ENCODE measurements around the gene HYLS1.

The HYLS1 gene

DNA sequence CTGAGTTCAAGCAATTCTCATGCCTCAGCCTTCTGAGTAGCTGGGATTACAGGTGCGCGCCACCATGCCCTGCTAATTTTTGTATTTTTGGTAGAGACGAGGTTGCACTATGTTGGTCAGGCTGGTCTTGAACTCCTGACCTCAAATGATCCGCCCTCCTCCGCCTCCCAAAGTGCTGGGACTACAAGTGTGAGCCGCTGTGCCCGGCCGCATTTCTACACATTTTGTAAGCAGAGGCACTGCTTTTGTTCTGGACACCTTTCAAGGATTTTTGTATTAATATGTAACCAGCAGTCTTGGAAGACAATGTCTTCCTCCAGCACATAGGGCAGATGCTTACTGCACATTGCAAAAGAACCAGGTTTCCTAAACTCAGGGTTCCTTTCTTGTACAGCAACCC is 47.0 kb downstream of the HYLS1 start:
- H3K27ac ChIP-seq = no peak overlapping the region
- TF ChIP-seq ZFX (IDR thresholded peaks at IDR 0.05; ENCODE audit: borderline replicate concordance) = no peak
- TF ChIP-seq, protein P1, sequence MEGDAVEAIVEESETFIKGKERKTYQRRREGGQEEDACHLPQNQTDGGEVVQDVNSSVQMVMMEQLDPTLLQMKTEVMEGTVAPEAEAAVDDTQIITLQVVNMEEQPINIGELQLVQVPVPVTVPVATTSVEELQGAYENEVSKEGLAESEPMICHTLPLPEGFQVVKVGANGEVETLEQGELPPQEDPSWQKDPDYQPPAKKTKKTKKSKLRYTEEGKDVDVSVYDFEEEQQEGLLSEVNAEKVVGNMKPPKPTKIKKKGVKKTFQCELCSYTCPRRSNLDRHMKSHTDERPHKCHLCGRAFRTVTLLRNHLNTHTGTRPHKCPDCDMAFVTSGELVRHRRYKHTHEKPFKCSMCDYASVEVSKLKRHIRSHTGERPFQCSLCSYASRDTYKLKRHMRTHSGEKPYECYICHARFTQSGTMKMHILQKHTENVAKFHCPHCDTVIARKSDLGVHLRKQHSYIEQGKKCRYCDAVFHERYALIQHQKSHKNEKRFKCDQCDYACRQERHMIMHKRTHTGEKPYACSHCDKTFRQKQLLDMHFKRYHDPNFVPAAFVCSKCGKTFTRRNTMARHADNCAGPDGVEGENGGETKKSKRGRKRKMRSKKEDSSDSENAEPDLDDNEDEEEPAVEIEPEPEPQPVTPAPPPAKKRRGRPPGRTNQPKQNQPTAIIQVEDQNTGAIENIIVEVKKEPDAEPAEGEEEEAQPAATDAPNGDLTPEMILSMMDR (IDR thresholded peaks at IDR 0.05) = no peak

DNA sequence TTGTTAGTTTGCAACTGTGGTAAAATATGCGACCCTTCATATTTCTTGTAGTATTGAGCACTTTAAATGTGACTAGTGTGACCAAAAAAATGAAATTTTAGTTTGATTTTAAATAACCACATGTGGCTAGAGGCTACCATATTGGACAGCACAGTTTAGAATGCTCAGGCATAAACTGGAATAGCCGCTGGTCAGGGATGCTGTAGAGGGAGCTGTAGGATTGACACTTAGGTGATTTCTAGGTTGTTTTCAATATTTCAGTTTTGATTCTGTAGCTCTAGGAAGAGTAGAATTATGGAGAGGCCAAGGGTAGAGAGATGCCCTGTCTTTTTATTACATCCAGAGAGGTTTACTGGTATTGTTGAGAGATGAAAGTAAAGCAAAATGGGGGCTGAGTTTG is 47.6 kb downstream of the HYLS1 start:
- no peak overlapping the region for H3K27ac ChIP-seq
- TF ChIP-seq, protein P1 (IDR thresholded peaks at IDR 0.05) = no peak
- no peak for TF ChIP-seq ZFX (IDR thresholded peaks at IDR 0.05; ENCODE audit: borderline replicate concordance)

DNA sequence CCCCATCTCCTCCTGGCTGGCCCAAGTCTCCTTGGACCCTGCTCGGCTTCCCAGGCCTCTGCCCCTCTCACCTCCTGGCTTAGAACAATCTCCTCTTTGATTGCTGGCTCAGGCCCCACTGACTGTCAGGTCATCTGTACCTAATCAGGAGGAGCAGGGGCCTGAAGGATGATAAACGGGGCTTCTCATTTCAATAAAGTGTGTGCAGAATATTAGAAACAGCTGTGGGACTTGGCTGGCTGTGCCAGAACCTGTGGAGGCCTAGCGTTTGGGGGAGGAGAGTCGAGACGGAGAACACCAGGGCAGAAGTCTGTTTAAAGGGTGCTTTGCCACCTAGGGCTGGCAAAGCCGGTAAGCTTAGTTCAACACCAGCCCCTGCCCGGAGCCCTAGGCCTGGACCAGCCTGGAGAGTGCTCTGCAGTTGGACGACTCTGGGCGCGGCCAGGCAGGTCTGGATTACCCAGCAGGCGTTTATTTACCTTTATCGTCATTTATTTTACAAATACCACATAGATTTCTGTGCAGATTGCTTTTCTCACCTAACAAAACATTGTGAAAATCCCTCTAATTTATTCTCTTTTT is 48.2 kb downstream of the HYLS1 start:
- H3K27ac ChIP-seq = no peak overlapping the region
- no peak for TF ChIP-seq ZFX (IDR thresholded peaks at IDR 0.05; ENCODE audit: borderline replicate concordance)
- TF ChIP-seq, protein P1 (IDR thresholded peaks at IDR 0.05) = no peak

DNA sequence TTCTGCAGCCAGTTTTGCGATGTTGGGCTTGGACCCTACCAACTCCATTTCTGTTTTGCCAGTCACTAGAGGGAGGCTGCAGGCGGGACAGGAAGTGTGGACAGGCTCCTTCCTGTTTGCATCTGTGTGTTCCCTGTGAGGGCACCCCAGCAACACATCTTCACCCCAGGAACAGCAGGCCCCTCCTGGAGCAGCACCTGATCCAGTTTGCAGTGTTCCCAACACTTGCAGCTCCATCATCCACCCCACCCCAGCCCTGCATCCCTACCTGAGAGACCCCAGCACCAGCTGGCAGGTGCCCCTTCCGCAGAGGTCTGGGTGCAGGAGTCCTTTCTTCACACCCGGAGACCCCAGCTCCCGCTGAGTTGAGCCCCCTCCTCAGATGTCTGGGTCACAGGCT is 51.0 kb downstream of the HYLS1 start:
- TF ChIP-seq ZFX (IDR thresholded peaks at IDR 0.05; ENCODE audit: borderline replicate concordance) = no peak
- TF ChIP-seq, protein P1 (IDR thresholded peaks at IDR 0.05) = no peak
- no peak overlapping the region for H3K27ac ChIP-seq

DNA sequence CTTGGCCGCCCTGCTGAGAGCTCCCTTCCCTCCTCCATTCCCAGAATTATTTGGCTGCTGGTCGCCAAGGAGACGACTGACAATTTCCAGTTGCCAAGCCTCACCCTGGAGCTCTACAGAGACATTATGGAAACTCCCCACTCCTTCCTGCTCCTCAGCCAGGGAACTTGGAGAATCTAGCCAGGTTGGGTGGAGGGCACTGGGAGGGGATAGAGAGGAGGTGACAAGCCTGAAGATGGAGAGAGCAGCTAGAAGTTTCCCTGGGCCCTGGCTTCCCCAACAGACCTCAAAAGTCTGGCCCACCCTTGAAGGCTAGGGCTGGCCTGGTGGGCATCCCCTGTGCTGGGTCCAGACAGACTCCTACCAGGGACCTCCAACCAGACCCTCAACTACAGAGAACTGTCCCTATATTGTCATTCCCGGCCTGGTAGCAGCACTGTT is 51.6 kb downstream of the HYLS1 start:
- H3K27ac ChIP-seq = no peak overlapping the region
- TF ChIP-seq, protein P1 (IDR thresholded peaks at IDR 0.05) = no peak
- TF ChIP-seq ZFX (IDR thresholded peaks at IDR 0.05; ENCODE audit: borderline replicate concordance) = no peak

DNA sequence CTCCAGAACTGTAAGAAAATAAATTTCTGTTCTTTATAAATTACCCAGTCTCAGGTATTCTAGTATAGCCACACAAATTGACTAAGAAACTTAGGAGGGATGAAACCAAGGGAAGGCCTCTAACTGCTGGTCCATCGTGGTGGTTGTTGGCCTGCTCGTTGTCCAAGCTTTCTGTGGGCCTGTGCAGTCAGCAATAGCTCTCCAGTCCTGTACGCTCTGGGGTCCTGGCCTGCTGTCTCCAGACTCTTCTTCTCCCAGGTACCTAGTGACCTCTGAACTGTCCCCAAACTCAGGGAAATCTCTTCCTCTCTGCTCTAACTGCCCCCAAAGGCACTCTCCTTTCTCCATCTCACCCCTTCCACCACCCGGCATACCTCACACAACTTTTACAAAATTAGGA is 52.7 kb downstream of the HYLS1 start:
- no peak overlapping the region for H3K27ac ChIP-seq
- TF ChIP-seq, protein P1 (IDR thresholded peaks at IDR 0.05) = no peak
- no peak for TF ChIP-seq ZFX (IDR thresholded peaks at IDR 0.05; ENCODE audit: borderline replicate concordance)

DNA sequence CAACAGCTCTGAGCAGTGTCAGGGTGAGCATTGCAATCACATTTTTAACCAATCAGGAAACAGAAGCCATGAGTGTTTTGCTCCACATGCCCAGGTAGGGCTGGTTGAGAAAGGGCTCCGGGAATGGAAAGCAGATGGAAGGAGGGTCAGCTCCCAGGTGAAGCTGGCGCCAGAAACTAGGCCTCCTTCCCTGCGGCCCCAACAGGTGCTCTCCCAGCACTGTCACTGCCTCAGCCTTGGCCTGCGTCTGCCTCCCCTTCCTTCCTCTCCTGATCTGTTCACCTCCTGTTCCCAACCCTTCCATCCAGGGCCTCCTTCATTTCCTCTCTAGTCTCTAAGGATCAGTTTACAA is 53.8 kb downstream of the HYLS1 start:
- H3K27ac ChIP-seq = no peak overlapping the region
- TF ChIP-seq, protein P1 (IDR thresholded peaks at IDR 0.05) = no peak
- no peak for TF ChIP-seq ZFX (IDR thresholded peaks at IDR 0.05; ENCODE audit: borderline replicate concordance)

All from 22Rv1 (cell line).